Fibroblast of pulmonary artery (primary cell): Measurements from ENCODE around the gene HOMER2.

Experiments used
- DNase-seq: peaks from one replicate; pipeline ENCODE4 v3.0.0-alpha.2; 2010; ENCODE audit warnings: low read depth
- H3K4me3 ChIP-seq: replicated peaks from 2 replicates; pipeline ENCODE4 v1.5.1; 2011; ENCODE audit warnings: low read depth, mild to moderate bottlenecking, control low read depth, low read length, moderate library complexity
- TF ChIP-seq, protein P1 (sequence below): IDR thresholded peaks from 2 replicates; pipeline ENCODE4 v1.5.1; 2011; ENCODE audit warnings: mild to moderate bottlenecking, control low read depth, low read length, inconsistent platforms; ENCODE audit errors: missing control alignments

HOMER2 gene

GRCh38 chr15:82810061-82810889, 142.2 kb downstream of the HOMER2 start:
- TF ChIP-seq, protein P1, sequence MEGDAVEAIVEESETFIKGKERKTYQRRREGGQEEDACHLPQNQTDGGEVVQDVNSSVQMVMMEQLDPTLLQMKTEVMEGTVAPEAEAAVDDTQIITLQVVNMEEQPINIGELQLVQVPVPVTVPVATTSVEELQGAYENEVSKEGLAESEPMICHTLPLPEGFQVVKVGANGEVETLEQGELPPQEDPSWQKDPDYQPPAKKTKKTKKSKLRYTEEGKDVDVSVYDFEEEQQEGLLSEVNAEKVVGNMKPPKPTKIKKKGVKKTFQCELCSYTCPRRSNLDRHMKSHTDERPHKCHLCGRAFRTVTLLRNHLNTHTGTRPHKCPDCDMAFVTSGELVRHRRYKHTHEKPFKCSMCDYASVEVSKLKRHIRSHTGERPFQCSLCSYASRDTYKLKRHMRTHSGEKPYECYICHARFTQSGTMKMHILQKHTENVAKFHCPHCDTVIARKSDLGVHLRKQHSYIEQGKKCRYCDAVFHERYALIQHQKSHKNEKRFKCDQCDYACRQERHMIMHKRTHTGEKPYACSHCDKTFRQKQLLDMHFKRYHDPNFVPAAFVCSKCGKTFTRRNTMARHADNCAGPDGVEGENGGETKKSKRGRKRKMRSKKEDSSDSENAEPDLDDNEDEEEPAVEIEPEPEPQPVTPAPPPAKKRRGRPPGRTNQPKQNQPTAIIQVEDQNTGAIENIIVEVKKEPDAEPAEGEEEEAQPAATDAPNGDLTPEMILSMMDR, result no peak
- peak overlapping the region; percentile 83 for H3K4me3 ChIP-seq
- peak; percentile 76 for DNase-seq

GRCh38 chr15:82809308-82810060, 143.0 kb downstream of the HOMER2 start, which contains the start of gene WHAMM:
Gene WHAMM (plus strand): TSS chr15:82809628. CDS start chr15:82809727, 99 bp downstream.
- TF ChIP-seq, protein P1, result no peak
- peak; percentile 99 for DNase-seq
- H3K4me3 ChIP-seq, result peak within 1 kb of the TSS; percentile 83

DNA sequence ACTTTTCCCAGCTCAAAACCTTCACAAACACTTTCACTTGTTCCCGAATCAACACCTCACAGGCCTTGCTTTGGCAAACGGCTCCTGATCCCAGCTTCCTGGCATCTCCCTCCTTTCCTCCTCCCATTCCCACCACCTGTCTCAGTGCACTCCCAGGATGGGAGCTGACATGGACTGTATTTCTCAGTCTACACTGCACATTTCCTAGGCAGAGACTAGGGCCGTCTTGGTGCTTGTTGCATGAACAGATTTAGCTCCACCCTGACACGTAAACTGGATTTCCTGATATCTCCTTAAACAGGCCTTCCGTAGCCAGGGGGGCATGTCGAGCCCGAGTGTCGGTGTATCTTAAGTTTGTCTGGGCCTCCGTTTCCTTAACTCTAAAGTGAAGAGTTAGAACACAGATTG, 143.9 kb downstream of the HOMER2 start:
- H3K4me3 ChIP-seq, result no peak overlapping the region
- no peak for DNase-seq
- TF ChIP-seq, protein P1, result no peak

- H3K4me3 ChIP-seq, result no peak overlapping the region
- TF ChIP-seq, protein P1, result no peak
- DNase-seq, result no peak
These were observed 144.4 kb downstream of the HOMER2 start for GRCh38 chr15:82807920-82808633.

- no peak for DNase-seq
- no peak within 1 kb of the TSS for H3K4me3 ChIP-seq
- TF ChIP-seq, protein P1, result no peak
These were observed 146.5 kb downstream of the HOMER2 start, which contains the start of gene FSD2 for GRCh38 chr15:82805994-82806406. Gene FSD2 (minus strand): TSS chr15:82806069. CDS start chr15:82787390, 18,679 bp downstream.

DNA sequence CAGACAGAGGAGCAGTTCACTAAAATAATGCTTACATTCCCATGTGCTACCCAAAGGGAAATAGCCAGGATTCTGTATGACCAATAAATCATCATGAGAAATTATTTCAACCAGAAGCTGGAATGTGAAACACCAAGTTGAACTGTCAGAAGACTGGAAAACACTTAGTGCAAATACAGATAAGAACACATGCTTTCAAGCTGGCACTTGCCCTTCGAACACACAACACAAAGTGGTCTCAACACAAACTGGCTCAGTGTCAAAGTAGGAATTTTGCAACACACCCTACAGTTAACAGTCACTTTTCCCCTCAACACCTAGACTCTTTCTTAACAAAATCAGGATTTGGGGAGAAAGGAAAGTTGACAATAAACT, 148.0 kb downstream of the HOMER2 start:
- no peak overlapping the region for H3K4me3 ChIP-seq
- DNase-seq, result peak; percentile 18
- TF ChIP-seq, protein P1, result no peak
